ENCODE measurements around the gene RFNG.

Gene RFNG

DNA sequence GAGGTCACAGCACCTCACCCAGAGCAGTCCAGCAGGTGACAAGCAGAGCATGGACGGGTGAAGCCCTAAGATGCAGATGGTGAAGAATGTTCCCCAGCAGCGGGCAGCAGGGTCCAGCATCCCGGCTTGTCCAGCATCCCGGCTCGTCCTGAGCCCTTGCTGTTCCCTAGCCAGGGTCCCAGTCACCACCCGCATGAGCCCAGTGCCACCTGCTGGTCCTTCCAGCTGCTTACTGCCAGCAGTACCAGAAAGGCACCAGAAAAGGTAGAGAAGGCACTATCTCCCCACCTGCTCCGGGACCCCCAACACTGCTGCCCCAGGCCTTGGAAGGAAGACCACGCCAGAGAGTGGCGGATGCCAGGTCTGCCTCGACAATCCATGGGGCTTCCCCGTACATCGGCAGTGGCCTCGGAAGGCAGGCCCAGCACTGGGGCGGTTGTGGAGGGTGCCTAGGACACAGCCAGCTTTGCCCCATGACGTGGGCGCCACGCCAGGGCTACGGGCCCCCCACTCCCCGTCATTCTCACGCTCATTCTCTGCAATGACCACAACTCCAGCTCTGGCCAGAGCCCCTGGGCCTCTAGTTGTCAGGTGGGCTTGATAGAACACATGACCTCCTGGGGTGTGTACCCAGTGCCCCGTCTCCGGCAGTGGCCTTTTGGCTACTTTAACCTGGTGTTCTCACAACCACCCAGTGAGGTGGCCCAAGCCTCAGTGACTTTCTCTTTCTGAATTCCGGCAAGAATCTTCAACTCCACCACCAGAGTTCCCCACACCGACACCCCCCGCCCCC is 30.3 kb downstream of the RFNG start:
- H3K27ac ChIP-seq, result peak overlapping the region; percentile 93
- no peak for TF ChIP-seq ZFX (IDR thresholded peaks at IDR 0.05; ENCODE audit: borderline replicate concordance)
- TF ChIP-seq, protein P1, sequence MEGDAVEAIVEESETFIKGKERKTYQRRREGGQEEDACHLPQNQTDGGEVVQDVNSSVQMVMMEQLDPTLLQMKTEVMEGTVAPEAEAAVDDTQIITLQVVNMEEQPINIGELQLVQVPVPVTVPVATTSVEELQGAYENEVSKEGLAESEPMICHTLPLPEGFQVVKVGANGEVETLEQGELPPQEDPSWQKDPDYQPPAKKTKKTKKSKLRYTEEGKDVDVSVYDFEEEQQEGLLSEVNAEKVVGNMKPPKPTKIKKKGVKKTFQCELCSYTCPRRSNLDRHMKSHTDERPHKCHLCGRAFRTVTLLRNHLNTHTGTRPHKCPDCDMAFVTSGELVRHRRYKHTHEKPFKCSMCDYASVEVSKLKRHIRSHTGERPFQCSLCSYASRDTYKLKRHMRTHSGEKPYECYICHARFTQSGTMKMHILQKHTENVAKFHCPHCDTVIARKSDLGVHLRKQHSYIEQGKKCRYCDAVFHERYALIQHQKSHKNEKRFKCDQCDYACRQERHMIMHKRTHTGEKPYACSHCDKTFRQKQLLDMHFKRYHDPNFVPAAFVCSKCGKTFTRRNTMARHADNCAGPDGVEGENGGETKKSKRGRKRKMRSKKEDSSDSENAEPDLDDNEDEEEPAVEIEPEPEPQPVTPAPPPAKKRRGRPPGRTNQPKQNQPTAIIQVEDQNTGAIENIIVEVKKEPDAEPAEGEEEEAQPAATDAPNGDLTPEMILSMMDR (IDR thresholded peaks at IDR 0.05), result peak; percentile 58

- TF ChIP-seq ZFX (IDR thresholded peaks at IDR 0.05; ENCODE audit: borderline replicate concordance), result no peak
- TF ChIP-seq, protein P1 (IDR thresholded peaks at IDR 0.05), result no peak
These were observed 31.0 kb downstream of the RFNG start for GRCh38 chr17:82020572-82021106.

DNA sequence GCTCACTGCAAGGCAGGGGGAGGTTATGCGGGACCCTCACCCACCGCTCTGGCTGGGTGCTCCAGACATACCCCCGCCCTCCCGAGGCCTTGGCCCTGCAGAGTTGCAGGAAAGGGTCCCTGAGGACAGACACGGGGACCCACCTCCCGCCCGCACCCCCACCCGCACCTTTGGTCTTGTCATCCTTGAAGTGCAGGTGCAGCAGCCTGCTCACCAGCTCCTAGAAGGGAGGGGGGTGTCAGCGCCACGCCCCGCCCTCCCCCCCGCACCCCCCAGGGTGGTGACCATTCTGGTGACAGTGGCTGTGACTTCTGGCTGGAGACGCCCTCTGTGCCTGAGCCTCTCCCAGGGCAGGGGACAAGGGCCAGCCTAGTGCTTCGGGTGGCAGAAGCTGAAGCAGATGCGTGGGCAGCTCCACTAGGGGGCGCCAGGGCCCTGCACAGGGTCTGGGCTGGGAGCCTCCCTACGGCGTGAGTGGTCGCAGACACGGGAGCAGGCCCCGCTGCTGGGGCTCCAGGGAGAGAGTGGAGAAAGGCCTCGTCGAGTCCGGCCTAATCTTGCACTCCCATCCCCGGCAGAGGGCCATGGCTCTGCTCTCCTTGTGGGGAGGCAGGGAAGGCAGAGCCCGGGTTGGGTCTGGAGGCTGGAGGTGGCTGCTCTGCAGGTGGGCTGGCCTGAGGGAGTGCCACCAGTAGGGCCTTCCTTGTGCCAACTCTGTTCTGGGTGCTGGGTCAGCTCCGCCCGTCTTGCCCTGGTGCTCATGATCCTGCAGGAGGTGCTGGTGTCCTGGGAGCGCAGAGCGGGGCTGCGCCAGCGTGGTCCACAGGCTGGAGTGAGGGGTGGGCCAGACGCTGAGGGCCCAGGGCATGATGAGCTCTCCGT is 31.7 kb downstream of the RFNG start:
- TF ChIP-seq, protein P1 (IDR thresholded peaks at IDR 0.05), result peak; percentile 94
- no peak for TF ChIP-seq ZFX (IDR thresholded peaks at IDR 0.05; ENCODE audit: borderline replicate concordance)
- peak overlapping the region; percentile 93 for H3K27ac ChIP-seq

More at GRCh38 chr17:82020572-82021106, 31.0 kb downstream of the RFNG start:
- peak overlapping the region; percentile 93 for H3K27ac ChIP-seq

DNA sequence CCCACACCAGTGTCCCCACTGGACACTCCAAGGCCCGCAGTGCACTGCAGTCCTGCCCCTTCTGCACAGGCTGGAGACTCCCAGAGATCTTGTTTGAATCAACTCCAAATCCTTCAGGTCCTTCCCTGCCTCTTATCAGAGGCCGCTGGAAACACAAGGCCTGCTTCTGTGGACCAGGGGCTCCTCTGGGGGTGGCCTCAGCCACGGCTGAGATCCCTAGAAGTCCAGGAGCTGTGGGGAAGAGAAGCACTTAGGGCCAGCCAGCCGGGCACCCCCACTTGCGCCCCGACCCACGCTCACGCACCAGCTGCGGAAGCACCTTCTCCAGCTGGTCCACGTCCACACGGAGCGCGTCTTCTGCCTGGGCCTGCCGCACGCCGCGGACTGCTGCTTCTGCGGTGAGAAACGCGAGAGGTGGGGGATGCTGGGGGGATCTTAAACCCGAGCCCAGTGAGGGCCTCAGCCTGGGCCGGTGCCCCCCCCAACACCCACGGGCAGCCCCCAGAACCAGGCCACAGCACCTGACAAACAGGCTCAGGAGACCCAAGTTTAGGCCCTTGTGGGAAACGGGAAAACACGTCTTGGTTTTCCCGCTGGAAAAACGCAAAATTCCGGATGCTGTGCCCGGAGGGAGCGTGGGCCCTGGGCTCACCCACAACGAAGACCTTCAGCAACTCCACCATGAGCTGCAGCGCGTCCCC is 32.5 kb downstream of the RFNG start:
- TF ChIP-seq, protein P1 (IDR thresholded peaks at IDR 0.05), result no peak
- TF ChIP-seq ZFX (IDR thresholded peaks at IDR 0.05; ENCODE audit: borderline replicate concordance), result no peak
- peak overlapping the region; percentile 93 for H3K27ac ChIP-seq

DNA sequence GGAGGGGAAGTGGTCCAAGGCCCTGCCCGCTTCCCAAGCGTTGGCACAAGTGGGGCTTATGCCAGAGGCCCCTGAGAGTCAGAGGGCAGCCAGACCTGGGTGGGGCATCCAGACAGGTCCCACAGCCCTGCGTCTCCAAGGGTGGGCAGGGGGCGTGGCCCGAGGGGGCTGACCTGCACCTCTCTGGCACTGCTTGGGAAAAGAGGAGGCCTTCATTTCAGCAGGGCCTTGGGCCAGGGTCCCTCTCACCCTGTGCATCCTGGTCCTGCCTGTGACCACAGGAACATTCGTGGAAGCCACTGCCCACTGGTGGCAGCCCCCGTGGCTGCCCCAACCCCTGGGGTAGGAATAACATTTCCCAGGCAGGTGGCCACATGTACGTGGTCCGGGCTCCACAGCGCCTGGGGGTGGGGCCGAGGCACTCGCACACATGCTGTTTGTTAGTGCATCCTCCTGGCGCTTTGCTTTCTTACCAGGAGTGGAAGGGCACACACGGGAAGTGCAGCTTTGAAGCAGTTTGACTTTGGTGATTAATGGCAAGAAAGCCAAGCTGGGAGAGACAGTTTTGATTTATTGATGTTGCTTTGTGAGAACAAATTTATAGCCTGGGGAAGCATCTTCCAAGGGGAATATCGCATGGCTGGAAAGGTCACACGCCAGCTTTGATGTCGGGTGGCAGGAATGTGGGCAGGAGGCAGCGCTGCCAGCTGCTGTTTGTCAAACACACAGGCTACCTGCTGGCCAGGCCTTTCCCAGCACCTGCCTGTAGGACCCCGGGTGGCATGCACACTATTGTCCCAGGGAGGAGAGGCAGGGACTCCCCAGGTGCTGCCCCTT is 33.2 kb downstream of the RFNG start:
- TF ChIP-seq, protein P1 (IDR thresholded peaks at IDR 0.05), result no peak
- H3K27ac ChIP-seq, result peak overlapping the region; percentile 49

DNA sequence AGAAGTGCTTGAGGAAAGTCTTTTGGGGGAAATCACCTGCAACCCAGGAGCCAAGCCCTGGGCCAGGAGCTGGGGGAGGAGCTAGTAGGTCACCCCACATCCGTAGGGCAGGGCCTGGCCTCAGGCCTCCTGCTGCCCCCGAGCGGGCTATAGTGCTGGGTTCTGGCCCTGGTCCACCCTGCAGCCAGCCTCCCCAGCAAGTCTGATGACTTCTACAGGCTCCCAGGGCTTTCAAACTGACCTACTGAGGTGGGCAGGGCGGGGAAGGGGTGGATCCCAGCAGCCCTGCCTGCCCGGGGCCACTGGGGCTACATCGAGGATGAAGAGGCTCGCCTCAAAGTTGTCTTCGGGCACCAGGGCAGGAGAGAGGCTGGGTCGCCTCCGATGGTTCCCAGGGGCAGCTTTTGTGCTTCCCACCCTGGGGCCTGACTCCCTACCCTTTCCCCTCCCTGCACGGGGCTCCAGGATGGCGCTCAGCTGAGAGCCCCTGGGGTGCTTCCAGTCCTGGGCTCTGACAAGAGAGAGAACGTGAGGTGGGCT is 33.9 kb downstream of the RFNG start:
- TF ChIP-seq, protein P1 (IDR thresholded peaks at IDR 0.05), result no peak
- TF ChIP-seq ZFX (IDR thresholded peaks at IDR 0.05; ENCODE audit: borderline replicate concordance), result no peak
- H3K27ac ChIP-seq, result peak overlapping the region; percentile 49
